ENCODE results near the gene CACNB2. TPM values are rescaled to one million over a fixed set of nuclear protein-coding genes. Genes with fewer than 3 reads are reported as not detected.

Gene CACNB2
- total RNA-seq, 2 donors from 2014 or later, result 12.5 to 12.7 TPM

- H3K36me3 ChIP-seq (replicated peaks in 1 of 2; ENCODE audit: insufficient read depth in 1 of 2, low read depth in 2 of 2), result no peaks in the 10 kb centered on the region
- DNase-seq (no peak), ATAC-seq (no peak)
- TF ChIP-seq CTCF (IDR thresholded peaks at IDR 0.05) (no peak), POLR2A (IDR thresholded peaks at IDR 0.05) (no peak)
- intact Hi-C loops (cut with DNase I), result no loop called here
- no peaks in the 10 kb centered on the region for H3K27me3 ChIP-seq
- 85 to 89% methylated on average over 2 of the region's 2 CpGs for WGBS, 2 donors
- H3K27ac ChIP-seq, result no peak overlapping the region
- peaks cover 14% of the 10 kb centered on the region for H3K4me1 ChIP-seq
- no peaks in the 10 kb centered on the region for H3K9me3 ChIP-seq
- H3K4me3 ChIP-seq, result no peak overlapping the region
Observed at GRCh38 chr10:18323916-18324315, 183.7 kb downstream of the CACNB2 start.

- H3K27ac ChIP-seq, result peak overlapping the region in 2 of 4 donors; percentile 47 to 52
Observed at GRCh38 chr10:18325410-18325809, 185.2 kb downstream of the CACNB2 start.

DNA sequence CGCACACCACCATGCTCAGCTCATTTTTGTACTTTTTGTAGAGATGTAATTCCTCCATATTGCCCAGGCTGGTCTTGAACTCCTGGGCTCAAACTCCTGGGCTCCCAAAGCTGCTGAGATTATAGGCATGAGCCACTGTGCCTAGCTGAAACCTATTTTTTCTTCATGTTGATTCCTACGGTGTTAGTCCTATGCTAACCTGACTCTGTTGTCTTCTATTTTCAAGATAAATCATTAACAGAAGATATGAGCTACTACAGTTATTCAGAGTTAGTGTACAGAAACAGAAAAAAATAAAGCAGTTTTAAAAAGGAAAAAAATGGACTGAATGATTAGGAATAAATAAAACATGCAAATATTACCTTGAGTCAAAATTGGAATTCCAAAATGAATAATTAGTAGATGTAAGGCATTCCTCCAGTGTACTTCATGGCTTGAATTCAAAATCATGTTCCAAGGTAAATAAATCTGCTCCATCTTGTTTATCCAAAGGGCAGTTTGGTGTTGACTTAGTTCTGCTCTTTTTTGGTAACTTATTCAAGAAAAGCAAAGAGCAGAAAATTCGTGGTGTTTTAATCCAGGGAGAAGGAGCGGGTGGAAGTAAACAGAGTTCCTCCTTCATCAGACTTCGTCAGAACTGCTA, 185.8 kb downstream of the CACNB2 start:
- Histone ChIP-seq H3K4me3 (no peak overlapping the region), H3K27ac (peak overlapping the region in 3 of 4 donors; percentile 17 to 52 (median 47)), H3K4me1 (peaks cover 14% of the 10 kb centered on the region), H3K36me3 (replicated peaks in 1 of 2; ENCODE audit: insufficient read depth in 1 of 2, low read depth in 2 of 2) (no peaks in the 10 kb centered on the region), H3K9me3 (no peaks in the 10 kb centered on the region), H3K27me3 (no peaks in the 10 kb centered on the region)
- no peak for DNase-seq
- intact Hi-C loops (cut with DNase I), result no loop called here
- ATAC-seq, result peak; percentile 75
- WGBS, 2 donors, result 24 to 30% methylated on average over 5 of the region's 5 CpGs
- no peak for TF ChIP-seq CTCF (IDR thresholded peaks at IDR 0.05)
- TF ChIP-seq POLR2A (IDR thresholded peaks at IDR 0.05), result no peak

More at GRCh38 chr10:18325410-18325809, 185.2 kb downstream of the CACNB2 start:
- Histone ChIP-seq H3K4me1 (peaks cover 14% of the 10 kb centered on the region), H3K36me3 (replicated peaks in 1 of 2; ENCODE audit: insufficient read depth in 1 of 2, low read depth in 2 of 2) (no peaks in the 10 kb centered on the region), H3K9me3 (no peaks in the 10 kb centered on the region), H3K27me3 (no peaks in the 10 kb centered on the region), H3K4me3 (no peak overlapping the region)
- TF ChIP-seq POLR2A (IDR thresholded peaks at IDR 0.05), result no peak
- no peak for TF ChIP-seq CTCF (IDR thresholded peaks at IDR 0.05)
- DNase-seq, result no peak
- ATAC-seq, result no peak
- intact Hi-C loops (cut with DNase I), result no loop called here

DNA sequence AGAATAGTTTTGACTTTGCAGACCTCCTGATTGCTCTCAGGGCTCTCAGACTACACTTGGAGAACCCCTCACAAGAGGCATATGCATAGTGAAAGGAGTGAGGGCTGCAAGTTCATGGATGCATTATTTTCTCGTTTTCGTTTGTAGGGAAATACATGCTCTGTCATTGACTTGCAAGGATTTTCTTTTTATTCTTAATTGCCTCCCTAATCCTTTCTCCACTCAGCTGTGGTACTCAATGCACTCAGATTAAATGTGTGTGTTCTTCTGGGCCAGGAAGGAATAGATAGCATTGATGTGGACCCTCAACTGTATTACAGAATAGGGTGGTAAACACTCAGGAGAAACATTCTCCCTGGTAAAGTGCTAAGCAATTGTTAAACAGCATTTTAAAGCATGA, 188.7 kb downstream of the CACNB2 start:
- 90 to 93% methylated on average over 2 of the region's 2 CpGs for WGBS, 2 donors

More for the DNA sequence above, 188.7 kb downstream of the CACNB2 start:
- H3K36me3 ChIP-seq (replicated peaks in 1 of 2; ENCODE audit: insufficient read depth in 1 of 2, low read depth in 2 of 2), result no peaks in the 10 kb centered on the region
- DNase-seq (no peak), ATAC-seq (no peak)
- H3K27me3 ChIP-seq, result no peaks in the 10 kb centered on the region
- H3K9me3 ChIP-seq, result no peaks in the 10 kb centered on the region
- intact Hi-C loops (cut with DNase I), result no loop called here
- peaks cover 14% of the 10 kb centered on the region for H3K4me1 ChIP-seq
- TF ChIP-seq CTCF (IDR thresholded peaks at IDR 0.05) (no peak), POLR2A (IDR thresholded peaks at IDR 0.05) (no peak)
- no peak overlapping the region for H3K4me3 ChIP-seq
- H3K27ac ChIP-seq, result no peak overlapping the region
